Heart right ventricle (tissue), 16 donors: ENCODE measurements around the gene MLLT3. TPM values are rescaled to one million over a fixed set of nuclear protein-coding genes. Genes with fewer than 3 reads are reported as not detected.

Source experiments
- ATAC-seq, 8 donors: fragments of 200-7000 bp; cut with Tn5 transposase; one replicate each; pipeline ENCODE4 v1.9.1; 2020; ENCODE audit warnings: mild to moderate bottlenecking in 8 of 8, moderate library complexity in 8 of 8, moderate number of reproducible peaks in 1 of 8
- DNase-seq, 2 donors: peaks; one replicate each; pipeline ENCODE4 v3.0.0-alpha.2; 2020
- H3K27ac ChIP-seq, 10 donors: fragments of 200-600 bp; sonication (generic) in 2 of 10; one replicate each; pipeline versions ENCODE4 v1.5.0 to v1.8.0; 2020 to 2022; ENCODE audit warnings: mild to moderate bottlenecking in 3 of 10
- H3K27me3 ChIP-seq, 7 donors: fragments of 200-600 bp; one replicate each; pipeline ENCODE4 v1.8.0; 2021 to 2022; ENCODE audit warnings: mild to moderate bottlenecking in 2 of 7
- H3K36me3 ChIP-seq, 9 donors: fragments of 200-600 bp; sonication (generic) in 1 of 9; one replicate each; pipeline versions ENCODE4 v1.5.0 to v1.8.0; 2020 to 2022; ENCODE audit warnings: mild to moderate bottlenecking in 2 of 9
- H3K4me1 ChIP-seq, 9 donors: fragments of 200-600 bp; sonication (generic) in 1 of 9; one replicate each; pipeline versions ENCODE4 v1.5.0 to v1.8.0; 2020 to 2022; ENCODE audit warnings: mild to moderate bottlenecking in 4 of 9
- H3K4me3 ChIP-seq, 10 donors: fragments of 200-600 bp; sonication (generic) in 2 of 10; one replicate each; pipeline versions ENCODE4 v1.5.0 to v1.8.0; 2020 to 2022; ENCODE audit warnings: mild to moderate bottlenecking in 7 of 10, moderate library complexity in 2 of 10
- H3K9me3 ChIP-seq, 11 donors: fragments of 200-600 bp in 10 of 11; sonication (generic) in 2 of 11; one replicate each; pipeline versions ENCODE4 v1.5.0 to v1.8.0; 2013 to 2022; ENCODE audit warnings: mild to moderate bottlenecking in 2 of 11, control low read depth in 1 of 11, moderate library complexity in 1 of 11
- CTCF ChIP-seq, 9 donors: fragments of 200-600 bp; sonication (generic) in 2 of 9; IDR thresholded peaks; one replicate each; pipeline versions ENCODE4 v1.5.0 to v1.8.0; 2021 to 2022; ENCODE audit warnings: antibody characterized with exemption in 9 of 9, mild to moderate bottlenecking in 5 of 9, moderate library complexity in 1 of 9
- WGBS, 2 donors: extraction: QIAGEN DNeasy Blood & Tissue Kit; methylation state at CpG; one replicate each; pipeline ENCODE4 v1.1.7; 2013; ENCODE audit warnings: inconsistent platforms in 1 of 2; 5-methylcytosine and 5-hydroxymethylcytosine counted together
- intact Hi-C, 10 donors: fragments of 100-400 bp; cut with DNase I; formaldehyde crosslinking; loops; one replicate each; pipeline versions ENCODE4 v1.11.1 to v1.14.2; 2022
- polyA plus RNA-seq, 2 donors: library from polyadenylated mRNA; stranded (reverse); fragments of 200-250 nt; gene quantifications; one replicate each; pipeline ENCODE4 v1.2.3, GENCODE V29; 2013
- total RNA-seq, 10 donors: library from RNA; stranded (reverse); fragmentation: NEBNext Ultra II Directional in 3 of 10; extraction: Animal tissue kit (Norgen Biotek cat#: 25700) in 3 of 10; gene quantifications; one replicate each; pipeline versions ENCODE4 v1.2.1 to v1.2.4, GENCODE V29; 2021 to 2023
- donor health status: Arrhythmogenic right ventricular cardiomyopathy.
- donor health status: ischemic (EF 13 %, LVEDD 7.1; RV severe dilation, severe dysfunction).
- donor health status: healthy with polysubstance abuse.
- donor health status: DM: no; HTN: yes; CAD: no.
- donor health status: DM: no; HTN: no; CAD: no.
- donor health status: ischemic (EF 25% LVEDD 6.9; RV normal size, moderate dysfunction).
- donor health status: ischemic (EF 25% LVEDD 5.7; RV mildly dilated, moderate dysfunction).
- donor health status: healthy.
- donor health status: DM: yes; HTN: yes; CAD: no.
- donor health status: Ischemic cardiomyopathy.
- donor health status: ischemic (EF 35%, LVEDD 5.7; RV mildly dilated, moderate dysfunction).
- donor health status: nonischemic (EF 11% LVEDD 7.7; RV severe dilation, severe dysfunction).
- donor health status: DM: yes; HTN: yes; CAD: no.
- donor health status: PGD.
- donor health status: ischemic (EF 29% LVEDD 5.4; RV normal size, mild dysfunction).
- donor health status: nonischemic (EF 23%, LVEDD 6.1; RV moderate dilation, normal function).

MLLT3 gene
- total and polyA plus RNA-seq, 12 donors: 4.3 to 22.7 (median 13.5) TPM

GRCh38 chr9:20621471-20622329 is 599 bp downstream of the MLLT3 start:
- 0% methylated on average over 80 to 82 of the region's 82 CpGs for WGBS, 2 donors
- peaks cover 0 to 7% (median 0%) of the 10 kb centered on the region in 7 donors for H3K27me3 ChIP-seq
- H3K4me3 ChIP-seq: peak overlapping the region; percentile 66 to 94 (median 88)
- peak overlapping the region; percentile 82 to 92 (median 85) for H3K27ac ChIP-seq
- peak; percentile 32 to 80 (median 62) for ATAC-seq
- TF ChIP-seq CTCF (IDR thresholded peaks at IDR 0.05): no peak
- peaks cover 0 to 48% (median 41%) of the 10 kb centered on the region in 9 donors for H3K4me1 ChIP-seq
- H3K36me3 ChIP-seq: no peaks in the 10 kb centered on the region
- intact Hi-C loops: loop anchor here in 9 of 10 donors (2.0 to 10.0 kb wide), 22 partner anchors 61 to 697 kb away; partner anchors contain the start of gene FOCAD (in 3 of the 9)
- no peaks in the 10 kb centered on the region for H3K9me3 ChIP-seq
- peak; percentile 75 to 84 for DNase-seq

GRCh38 chr9:20620650-20621470 is 1.4 kb downstream of the MLLT3 start:
- Histone ChIP-seq H3K4me1 (peaks cover 0 to 55% (median 43%) of the 10 kb centered on the region in 9 donors), H3K27me3 (peaks cover 0 to 7% (median 0%) of the 10 kb centered on the region in 7 donors), H3K4me3 (peak overlapping the region; percentile 66 to 94 (median 88)), H3K9me3 (no peaks in the 10 kb centered on the region), H3K27ac (peak overlapping the region in 9 of 10 donors; percentile 82 to 92 (median 85)), H3K36me3 (no peaks in the 10 kb centered on the region)
- peak; percentile 31 to 34 for DNase-seq
- WGBS, 2 donors: 0 to 1% methylated on average over 65 of the region's 65 CpGs
- no peak for TF ChIP-seq CTCF (IDR thresholded peaks at IDR 0.05)
- ATAC-seq: no peak
- intact Hi-C loops: loop anchor here in 9 of 10 donors (2.0 to 10.0 kb wide), 20 partner anchors 61 to 696 kb away; partner anchors contain the start of gene FOCAD (in 2 of the 9)

- ATAC-seq: no peak
- Histone ChIP-seq H3K27me3 (peaks cover 0 to 7% (median 0%) of the 10 kb centered on the region in 7 donors), H3K27ac (peak overlapping the region in 5 of 10 donors; percentile 8 to 89 (median 40)), H3K9me3 (no peaks in the 10 kb centered on the region), H3K4me3 (peak overlapping the region in 9 of 10 donors; percentile 81 to 94 (median 89)), H3K4me1 (peaks cover 0 to 48% (median 37%) of the 10 kb centered on the region in 9 donors), H3K36me3 (no peaks in the 10 kb centered on the region)
- intact Hi-C loops: loop anchor here (2.0 to 10.0 kb wide), 23 partner anchors 62 to 1147 kb away; partner anchors contain the start of gene FOCAD (in 3 of the 10)
- TF ChIP-seq CTCF (IDR thresholded peaks at IDR 0.05): no peak
- DNase-seq: peak in 1 of 2 donors; percentile 15
- WGBS, 2 donors: 39% methylated on average over 15 of the region's 15 CpGs
Measured at GRCh38 chr9:20619487-20620200, 2.7 kb downstream of the MLLT3 start.
